Natural killer cell (primary cell): ENCODE data around the gene AKAP8L. TPM values are rescaled to one million over a fixed set of nuclear protein-coding genes. Genes with fewer than 3 reads are reported as not detected.

Experiments
- ATAC-seq, 3 donors: fragments of 150-1000 bp in 2 of 3; fragments of 200-7000 bp in 1 of 3; cut with Tn5 transposase; 1 replicate in 1 of 3; 2 replicates in 2 of 3; pipeline ENCODE4 v1.10.0; 2021; ENCODE audit warnings: mild to moderate bottlenecking in 2 of 3, moderate library complexity in 2 of 3
- DNase-seq, 2 donors: peaks; one replicate each; pipeline versions ENCODE4 v3.0.0 to v3.0.0-alpha.2; 2013 to 2021; ENCODE audit warnings: mixed read lengths in 1 of 2
- H3K27ac ChIP-seq: one replicate; pipeline ENCODE4 v1.5.1; 2013; ENCODE audit warnings: mild to moderate bottlenecking, low read length
- H3K27me3 ChIP-seq: one replicate; pipeline ENCODE4 v1.6.1; 2013; ENCODE audit warnings: low read length; ENCODE audit not compliant: control insufficient read depth, insufficient read depth
- H3K36me3 ChIP-seq: one replicate; pipeline ENCODE4 v1.6.1; 2013; ENCODE audit warnings: low read length; ENCODE audit not compliant: control insufficient read depth, insufficient read depth
- H3K4me1 ChIP-seq: one replicate; pipeline ENCODE4 v1.6.1; 2013; ENCODE audit warnings: low read length; ENCODE audit not compliant: control insufficient read depth, insufficient read depth
- H3K4me3 ChIP-seq: one replicate; pipeline ENCODE4 v1.5.1; 2013; ENCODE audit warnings: low read length
- H3K9me3 ChIP-seq: one replicate; pipeline ENCODE4 v1.6.1; 2013; ENCODE audit warnings: low read length; ENCODE audit not compliant: control insufficient read depth, insufficient read depth
- H3K27ac Mint-ChIP-seq, 2 donors: one replicate each; pipeline ENCODE4 v1.8.0; 2022; ENCODE audit warnings: mild to moderate bottlenecking in 2 of 2, mixed read lengths in 2 of 2, moderate library complexity in 1 of 2
- H3K27me3 Mint-ChIP-seq, 2 donors: one replicate each; pipeline ENCODE4 v1.8.0; 2022; ENCODE audit warnings: low read depth in 2 of 2, mixed read lengths in 2 of 2
- H3K36me3 Mint-ChIP-seq: one replicate; pipeline ENCODE4 v1.8.0; 2022; ENCODE audit warnings: mixed read lengths
- H3K4me1 Mint-ChIP-seq, 2 donors: one replicate each; pipeline ENCODE4 v1.8.0; 2022; ENCODE audit warnings: mixed read lengths in 2 of 2
- H3K4me3 Mint-ChIP-seq: one replicate; pipeline ENCODE4 v1.8.0; 2022; ENCODE audit warnings: mild to moderate bottlenecking, moderate library complexity, mixed read lengths
- H3K9me3 Mint-ChIP-seq, 2 donors: one replicate each; pipeline ENCODE4 v1.8.0; 2022; ENCODE audit warnings: mixed read lengths in 2 of 2
- CTCF ChIP-seq: fragments of 200-600 bp; IDR thresholded peaks from one replicate; pipeline ENCODE4 v1.8.0; 2022; ENCODE audit warnings: antibody characterized with exemption
- WGBS: methylation state at CpG from one replicate; pipeline ENCODE4 v1.1.7; 2013; ENCODE audit warnings: missing lambda C conversion rate; ENCODE audit not compliant: insufficient coverage; 5-methylcytosine and 5-hydroxymethylcytosine counted together
- intact Hi-C: fragments of 100-400 bp; cut with micrococcal nuclease; formaldehyde crosslinking; loops from one replicate; pipeline ENCODE4 v1.14.2; 2022
- total RNA-seq, 4 donors: library from RNA; stranded (reverse); fragments of 120-200 nt in 1 of 4; gene quantifications; one replicate each; pipeline versions ENCODE4 v1.2.3 to v1.2.4, GENCODE V29; 2013 to 2022

The AKAP8L gene
- total RNA-seq, 3 donors from 2014 or later (not counting 1 experiment from before 2014, with no cell fraction given), result 144 to 174 (median 173) TPM

GRCh38 chr19:15394426-15394825 lies 24.4 kb downstream of the AKAP8L start:
- DNase-seq (no peak), ATAC-seq (no peak)
- H3K4me3 Mint-ChIP-seq, result no peak overlapping the region
- Histone ChIP-seq H3K9me3 (no peaks in the 10 kb centered on the region), H3K4me3 (no peak overlapping the region), H3K27me3 (no peaks in the 10 kb centered on the region), H3K36me3 (peaks cover 45% of the 10 kb centered on the region), H3K27ac (no peak overlapping the region), H3K4me1 (no peaks in the 10 kb centered on the region)
- H3K4me1 Mint-ChIP-seq, result peaks cover 14 to 27% of the 10 kb centered on the region in 2 donors
- 91% methylated on average over 4 of the region's 5 CpGs for WGBS
- no peak for TF ChIP-seq CTCF
- H3K9me3 Mint-ChIP-seq, result no peaks in the 10 kb centered on the region
- H3K36me3 Mint-ChIP-seq, result peaks cover 15% of the 10 kb centered on the region
- H3K27me3 Mint-ChIP-seq, result no peaks in the 10 kb centered on the region
- no peak overlapping the region for H3K27ac Mint-ChIP-seq
- intact Hi-C loops, result no loop called here

GRCh38 chr19:15393963-15394362 lies 24.8 kb downstream of the AKAP8L start:
- DNase-seq (no peak), ATAC-seq (no peak)
- no peak for TF ChIP-seq CTCF
- intact Hi-C loops, result no loop called here
- no peaks in the 10 kb centered on the region for H3K4me1 ChIP-seq
- peaks cover 15% of the 10 kb centered on the region for H3K36me3 Mint-ChIP-seq
- no peaks in the 10 kb centered on the region for H3K27me3 ChIP-seq
- H3K36me3 ChIP-seq, result peaks cover 41% of the 10 kb centered on the region
- H3K4me3 ChIP-seq, result no peak overlapping the region
- H3K27ac Mint-ChIP-seq, result no peak overlapping the region
- H3K9me3 Mint-ChIP-seq, result no peaks in the 10 kb centered on the region
- H3K27ac ChIP-seq, result no peak overlapping the region
- no peaks in the 10 kb centered on the region for H3K9me3 ChIP-seq
- H3K4me3 Mint-ChIP-seq, result no peak overlapping the region
- no peaks in the 10 kb centered on the region for H3K27me3 Mint-ChIP-seq
- peaks cover 14 to 31% of the 10 kb centered on the region in 2 donors for H3K4me1 Mint-ChIP-seq

- Histone ChIP-seq H3K9me3 (no peaks in the 10 kb centered on the region), H3K27ac (no peak overlapping the region), H3K36me3 (peaks cover 24% of the 10 kb centered on the region), H3K4me1 (no peaks in the 10 kb centered on the region), H3K27me3 (no peaks in the 10 kb centered on the region), H3K4me3 (no peak overlapping the region)
- no peak for ATAC-seq
- Mint-ChIP-seq H3K4me3 (no peak overlapping the region), H3K4me1 (peaks cover 8 to 11% of the 10 kb centered on the region in 2 donors), H3K27me3 (no peaks in the 10 kb centered on the region), H3K36me3 (no peaks in the 10 kb centered on the region), H3K9me3 (no peaks in the 10 kb centered on the region), H3K27ac (peak overlapping the region in 1 of 2 donors; percentile 51)
- 84% methylated on average over 1 of the region's 2 CpGs for WGBS
- no peak for DNase-seq
- no peak for TF ChIP-seq CTCF
- intact Hi-C loops, result no loop called here
These were observed 28.0 kb downstream of the AKAP8L start for GRCh38 chr19:15390814-15391213.

GRCh38 chr19:15381864-15382263 lies 36.9 kb downstream of the AKAP8L start:
- no peaks in the 10 kb centered on the region for H3K9me3 Mint-ChIP-seq
- intact Hi-C loops, result no loop called here
- peak overlapping the region; percentile 51 for H3K4me3 Mint-ChIP-seq
- Histone ChIP-seq H3K36me3 (peaks cover 5% of the 10 kb centered on the region), H3K27ac (no peak overlapping the region), H3K4me1 (peaks cover 24% of the 10 kb centered on the region), H3K9me3 (no peaks in the 10 kb centered on the region), H3K27me3 (no peaks in the 10 kb centered on the region), H3K4me3 (no peak overlapping the region)
- no peaks in the 10 kb centered on the region for H3K27me3 Mint-ChIP-seq
- no peak for TF ChIP-seq CTCF
- ATAC-seq, result no peak
- peak overlapping the region; percentile 92 to 93 for H3K27ac Mint-ChIP-seq
- WGBS, result 93% methylated on average over 4 of the region's 6 CpGs
- no peak for DNase-seq
- H3K36me3 Mint-ChIP-seq, result no peaks in the 10 kb centered on the region
- H3K4me1 Mint-ChIP-seq, result peaks cover 20 to 28% of the 10 kb centered on the region in 2 donors
